ENCODE results near the gene CDK15. TPM values are rescaled to one million over a fixed set of nuclear protein-coding genes. Genes with fewer than 3 reads are reported as not detected.
"Not testable (repeated sequence)": the region's sequence is repeated elsewhere in the genome, so short reads cannot be mapped to it uniquely, and the experiment has no call there.

CDK15 gene
- total RNA-seq, 1 donor = 3.5 TPM

DNA sequence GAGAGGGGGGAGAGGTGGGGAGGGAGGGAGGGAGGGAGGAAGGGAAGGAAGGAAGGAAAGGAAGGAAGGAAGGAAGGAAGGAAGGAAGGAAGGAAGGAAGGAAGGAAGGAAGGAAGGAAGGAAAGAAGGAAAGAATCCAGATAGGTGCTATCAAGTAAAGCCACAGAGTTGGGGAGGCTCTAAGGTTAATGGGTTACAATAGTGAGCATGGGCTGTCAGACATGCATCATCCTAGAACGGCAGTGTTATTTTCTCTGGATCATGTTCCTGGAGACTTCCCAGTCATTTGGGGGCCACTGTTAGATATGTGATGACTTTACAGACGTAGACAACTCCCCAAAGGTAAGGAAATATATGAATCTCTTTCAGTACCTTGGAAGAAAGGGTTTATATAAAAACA lies 31.1 kb downstream of the CDK15 start:
- no peak overlapping the region for H3K4me3 ChIP-seq (ENCODE audit: low read depth, low read length)
- no peak for DNase-seq (ENCODE audit: low read depth)
- TF ChIP-seq, protein P1, sequence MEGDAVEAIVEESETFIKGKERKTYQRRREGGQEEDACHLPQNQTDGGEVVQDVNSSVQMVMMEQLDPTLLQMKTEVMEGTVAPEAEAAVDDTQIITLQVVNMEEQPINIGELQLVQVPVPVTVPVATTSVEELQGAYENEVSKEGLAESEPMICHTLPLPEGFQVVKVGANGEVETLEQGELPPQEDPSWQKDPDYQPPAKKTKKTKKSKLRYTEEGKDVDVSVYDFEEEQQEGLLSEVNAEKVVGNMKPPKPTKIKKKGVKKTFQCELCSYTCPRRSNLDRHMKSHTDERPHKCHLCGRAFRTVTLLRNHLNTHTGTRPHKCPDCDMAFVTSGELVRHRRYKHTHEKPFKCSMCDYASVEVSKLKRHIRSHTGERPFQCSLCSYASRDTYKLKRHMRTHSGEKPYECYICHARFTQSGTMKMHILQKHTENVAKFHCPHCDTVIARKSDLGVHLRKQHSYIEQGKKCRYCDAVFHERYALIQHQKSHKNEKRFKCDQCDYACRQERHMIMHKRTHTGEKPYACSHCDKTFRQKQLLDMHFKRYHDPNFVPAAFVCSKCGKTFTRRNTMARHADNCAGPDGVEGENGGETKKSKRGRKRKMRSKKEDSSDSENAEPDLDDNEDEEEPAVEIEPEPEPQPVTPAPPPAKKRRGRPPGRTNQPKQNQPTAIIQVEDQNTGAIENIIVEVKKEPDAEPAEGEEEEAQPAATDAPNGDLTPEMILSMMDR (IDR thresholded peaks at IDR 0.05; ENCODE audit: insufficient read depth, low read depth, low read length) = no peak

DNA sequence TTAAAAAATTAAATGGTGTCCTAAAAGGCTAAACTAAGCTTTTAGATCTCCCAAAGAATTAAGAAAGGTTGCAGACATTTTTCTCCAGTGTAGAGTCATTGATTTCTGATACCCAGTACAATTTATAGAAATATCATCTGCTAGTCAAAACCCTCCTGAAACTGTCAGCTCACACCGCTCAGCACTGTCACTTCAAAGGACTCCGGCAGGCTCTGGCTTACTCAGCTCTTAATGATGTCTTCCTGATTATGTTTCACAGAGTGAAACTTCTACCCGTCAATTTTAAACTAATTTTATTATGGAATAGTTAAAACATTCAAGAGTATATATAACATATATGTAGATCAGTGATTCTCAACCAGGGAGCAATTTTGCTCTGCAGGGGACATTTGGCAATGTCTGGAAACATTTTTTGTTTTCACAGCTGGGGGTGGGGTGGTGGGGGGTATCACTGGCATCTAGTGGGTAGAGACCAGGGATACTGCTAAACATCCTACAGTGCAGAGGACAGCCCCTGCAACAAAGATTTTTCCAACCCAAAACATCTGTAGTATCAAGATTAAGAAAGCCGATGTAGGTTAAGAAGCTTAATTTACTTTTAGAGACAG lies 31.6 kb downstream of the CDK15 start:
- TF ChIP-seq, protein P1 (IDR thresholded peaks at IDR 0.05; ENCODE audit: insufficient read depth, low read depth, low read length) = no peak
- DNase-seq (ENCODE audit: low read depth) = no peak

DNA sequence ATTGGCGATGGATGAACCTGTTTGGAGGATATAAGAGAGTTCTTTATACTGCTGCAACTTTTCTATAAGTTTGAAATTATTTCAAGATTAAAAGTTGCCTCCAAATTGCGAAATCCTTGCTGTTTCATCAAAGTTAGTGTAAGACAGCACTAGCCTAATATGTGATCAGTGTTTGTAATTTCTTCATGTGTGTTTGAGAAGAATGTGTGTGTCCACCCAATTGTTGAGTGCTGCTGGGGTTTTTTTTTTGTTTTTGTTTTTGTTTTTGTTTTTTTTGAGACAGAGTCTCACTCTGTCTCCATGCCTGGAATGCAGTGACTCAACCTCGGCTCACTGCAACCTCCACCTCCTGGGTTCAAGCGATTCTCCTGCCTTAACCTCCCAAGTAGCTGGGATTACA lies 33.4 kb downstream of the CDK15 start:
- no peak for DNase-seq (ENCODE audit: low read depth)
- TF ChIP-seq, protein P1 (IDR thresholded peaks at IDR 0.05; ENCODE audit: insufficient read depth, low read depth, low read length) = no peak
- no peak overlapping the region for H3K4me3 ChIP-seq (ENCODE audit: low read depth, low read length)

More for the DNA sequence above, 31.6 kb downstream of the CDK15 start:
- no peak overlapping the region for H3K4me3 ChIP-seq (ENCODE audit: low read depth, low read length)

DNA sequence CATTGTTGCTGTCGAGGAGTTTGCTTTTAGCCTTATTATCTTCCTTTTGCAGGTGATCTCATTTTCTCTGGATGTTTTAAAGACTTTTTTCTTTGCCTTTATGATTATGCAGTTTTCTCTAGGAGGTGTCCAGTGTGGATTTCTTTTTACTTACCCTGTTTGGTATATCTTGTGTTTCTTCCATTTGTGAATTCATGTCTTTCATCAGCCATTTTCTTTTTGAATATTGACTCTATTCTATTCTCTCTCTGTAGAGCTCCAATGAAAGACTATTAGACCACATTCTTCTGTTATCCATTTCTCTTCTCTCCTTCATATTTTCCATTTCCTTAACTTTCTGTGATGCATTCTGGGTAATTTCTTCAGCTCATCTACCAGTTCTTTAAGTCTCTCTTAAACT lies 34.4 kb downstream of the CDK15 start:
- no peak overlapping the region for H3K4me3 ChIP-seq (ENCODE audit: low read depth, low read length)
- TF ChIP-seq, protein P1 (IDR thresholded peaks at IDR 0.05; ENCODE audit: insufficient read depth, low read depth, low read length) = no peak
- DNase-seq (ENCODE audit: low read depth) = no peak

DNA sequence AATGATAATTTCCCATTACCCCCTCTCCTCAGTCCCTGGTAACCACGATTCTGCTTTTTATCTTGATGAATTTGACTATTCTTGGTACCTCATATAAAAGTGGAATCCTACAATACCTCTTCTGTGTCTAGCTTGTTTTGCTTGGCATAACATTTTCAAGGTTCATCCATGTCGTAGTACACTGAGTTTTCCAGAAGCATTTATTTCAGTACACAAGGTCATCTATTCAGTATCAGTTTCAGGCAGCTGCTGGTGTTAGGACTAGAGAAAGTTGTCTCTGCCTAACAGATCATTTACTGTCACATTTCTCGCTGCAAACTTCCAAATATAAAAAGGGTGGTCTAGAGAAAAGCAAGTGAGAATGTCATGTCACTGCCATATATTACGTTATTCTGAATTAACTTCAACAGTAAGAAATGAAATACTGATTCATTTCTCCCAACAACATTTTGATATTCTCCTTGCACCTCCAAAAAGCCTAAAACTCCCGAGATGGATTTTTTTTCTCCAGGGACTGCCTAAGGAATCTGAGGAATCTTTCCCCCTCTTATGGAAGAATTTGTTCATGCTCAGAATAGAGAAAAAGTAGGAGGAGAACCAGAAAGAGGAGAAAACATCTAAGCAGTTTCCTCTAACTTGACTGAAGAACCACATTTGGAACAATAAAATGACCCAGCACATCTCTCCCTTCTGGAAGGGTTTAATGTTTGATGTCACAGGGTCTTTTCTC lies 36.0 kb downstream of the CDK15 start:
- no peak overlapping the region for H3K4me3 ChIP-seq (ENCODE audit: low read depth, low read length)
- no peak for DNase-seq (ENCODE audit: low read depth)
- TF ChIP-seq, protein P1 (IDR thresholded peaks at IDR 0.05; ENCODE audit: insufficient read depth, low read depth, low read length) = no peak

DNA sequence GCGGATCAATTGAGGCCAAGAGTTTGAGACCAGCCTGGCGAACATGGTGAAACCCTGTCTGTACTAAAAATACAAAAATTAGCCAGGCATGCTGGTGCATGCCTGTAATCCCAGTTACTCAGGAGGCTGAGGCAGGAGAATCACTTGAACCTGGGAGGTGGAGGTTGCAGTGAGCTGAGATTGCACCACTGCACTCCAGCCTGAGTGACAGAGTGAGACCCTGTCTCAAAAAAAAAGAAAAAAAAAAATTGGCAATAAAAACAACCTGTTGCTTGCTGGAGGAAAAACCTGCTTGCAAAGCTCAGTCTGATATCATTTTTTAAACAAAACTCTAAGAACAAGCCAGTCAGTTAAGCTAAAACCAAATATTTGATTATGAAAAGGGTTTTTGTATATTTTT lies 38.6 kb downstream of the CDK15 start:
- DNase-seq (ENCODE audit: low read depth); H3K4me3 ChIP-seq (ENCODE audit: low read depth, low read length): not testable (repeated sequence)

DNA sequence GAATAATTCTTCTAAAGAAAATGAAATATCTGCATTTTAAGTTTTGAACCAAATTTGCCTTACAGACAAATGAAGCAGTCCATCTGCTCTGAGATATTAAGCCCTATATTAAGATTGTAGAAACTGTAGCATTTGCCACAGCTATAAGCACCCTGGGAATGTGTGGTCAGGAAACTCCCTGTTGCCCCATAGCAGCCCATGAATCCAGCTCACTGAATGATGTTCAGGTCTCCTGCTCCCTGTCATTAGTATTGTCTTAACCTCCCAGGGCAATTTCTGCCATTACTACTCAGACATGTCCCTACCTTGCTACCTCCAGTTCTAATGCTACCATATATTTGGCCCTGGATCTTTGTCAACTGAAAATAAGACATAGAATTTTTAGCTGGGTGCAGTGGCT lies 41.1 kb downstream of the CDK15 start:
- TF ChIP-seq, protein P1 (IDR thresholded peaks at IDR 0.05; ENCODE audit: insufficient read depth, low read depth, low read length) = no peak
- H3K4me3 ChIP-seq (ENCODE audit: low read depth, low read length) = no peak overlapping the region
- DNase-seq (ENCODE audit: low read depth) = no peak

Data from fibroblast of villous mesenchyme (primary cell).